HUDEP-2 (cell line): ENCODE measurements around the gene FSIP1.

Experiments used
- DNase-seq, 76 experiments: peaks; one replicate each; lab custom pipeline; 2025; ENCODE audit not compliant: unreplicated experiment in 76 of 76; lab: John Stamatoyannopoulos, UW

FSIP1 gene

GRCh38 chr15:39721893-39722292, 60.7 kb downstream of the FSIP1 start:
- no peak for DNase-seq

DNA sequence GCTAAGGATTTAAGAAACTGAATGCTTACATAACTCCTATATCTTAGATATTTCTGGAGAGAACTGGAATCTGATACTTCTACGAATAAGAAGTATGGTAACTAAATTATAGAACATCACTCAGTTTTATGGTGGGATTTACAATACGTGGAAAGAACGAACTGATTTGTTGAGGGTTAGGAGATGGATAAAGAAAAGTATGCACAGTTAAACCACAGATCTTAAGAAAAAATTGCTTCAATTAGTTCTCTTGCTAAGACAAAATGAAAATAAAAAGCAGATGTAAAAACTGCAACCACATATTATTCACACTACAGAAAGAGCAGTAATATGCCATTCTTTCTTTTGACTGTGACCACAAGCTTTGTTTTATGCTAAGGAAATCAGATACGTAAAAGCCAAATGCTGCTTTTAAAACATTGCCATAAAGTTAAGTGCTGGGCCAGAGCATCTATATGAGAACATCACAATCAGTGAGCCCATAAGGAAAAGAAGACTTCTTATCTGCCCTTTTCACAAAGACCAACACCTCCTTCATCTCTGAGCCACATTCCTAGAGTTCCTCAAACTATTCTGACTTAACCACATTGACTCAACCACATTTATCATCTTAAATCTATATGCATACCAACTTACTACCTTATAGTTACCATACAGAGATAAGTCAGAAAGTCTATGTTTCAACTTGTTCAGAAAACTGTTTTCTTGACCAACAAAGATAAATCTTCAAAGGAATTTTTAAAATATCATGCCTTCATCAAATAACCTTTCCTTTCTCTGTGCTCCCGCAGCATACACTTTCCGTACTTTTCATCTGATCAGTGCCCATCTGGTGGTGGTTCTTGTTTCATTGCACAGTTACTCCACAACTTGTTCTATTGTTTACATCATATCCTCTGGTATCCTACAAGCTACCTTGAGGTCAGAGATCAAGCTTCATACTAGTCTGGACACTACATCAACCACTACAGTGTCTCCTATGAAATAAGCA, 61.7 kb downstream of the FSIP1 start:
- DNase-seq: peak in 5 of 76 experiments; percentile 5 to 18 (median 13)

DNA sequence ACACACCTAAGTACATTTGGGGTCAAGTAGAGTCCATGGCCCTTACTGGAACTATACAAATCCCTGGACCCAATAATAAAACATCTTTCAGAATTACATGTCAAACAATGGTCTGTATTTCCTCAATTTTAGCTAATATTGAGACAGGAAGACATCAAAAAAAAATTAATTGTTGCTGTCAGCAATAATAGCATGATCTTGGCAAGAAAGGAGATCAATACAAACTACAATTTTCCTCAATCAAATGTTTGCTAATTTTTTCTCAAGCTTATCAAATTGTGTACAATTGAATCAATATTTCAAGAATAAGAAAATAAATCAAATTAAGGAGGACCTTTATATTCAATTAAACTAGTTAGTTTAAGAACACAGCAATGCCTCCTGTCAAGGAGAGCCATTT, 62.6 kb downstream of the FSIP1 start:
- DNase-seq: no peak

- DNase-seq: no peak
Observed at GRCh38 chr15:39719109-39719508, 63.5 kb downstream of the FSIP1 start.

- DNase-seq: no peak
Observed at GRCh38 chr15:39717134-39717533, 65.5 kb downstream of the FSIP1 start.

DNA sequence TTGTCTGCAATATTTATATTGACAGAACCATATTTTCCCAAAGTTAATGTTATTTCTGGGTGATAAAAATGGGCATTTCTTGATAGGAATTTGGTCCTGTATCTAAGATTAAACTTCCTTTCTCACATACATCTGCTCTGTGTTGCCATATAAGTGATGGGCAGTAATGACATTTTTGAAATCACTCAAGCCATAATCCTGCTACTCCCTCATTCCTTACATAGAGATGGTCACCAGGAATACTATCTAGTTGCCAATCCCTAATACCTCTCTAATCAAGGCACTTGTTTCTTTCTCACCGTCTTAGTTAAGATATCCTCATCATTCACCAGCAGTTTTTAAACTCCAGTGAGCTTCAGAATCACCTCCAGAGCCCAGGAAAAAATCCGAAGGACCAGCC, 68.4 kb downstream of the FSIP1 start:
- no peak for DNase-seq

DNA sequence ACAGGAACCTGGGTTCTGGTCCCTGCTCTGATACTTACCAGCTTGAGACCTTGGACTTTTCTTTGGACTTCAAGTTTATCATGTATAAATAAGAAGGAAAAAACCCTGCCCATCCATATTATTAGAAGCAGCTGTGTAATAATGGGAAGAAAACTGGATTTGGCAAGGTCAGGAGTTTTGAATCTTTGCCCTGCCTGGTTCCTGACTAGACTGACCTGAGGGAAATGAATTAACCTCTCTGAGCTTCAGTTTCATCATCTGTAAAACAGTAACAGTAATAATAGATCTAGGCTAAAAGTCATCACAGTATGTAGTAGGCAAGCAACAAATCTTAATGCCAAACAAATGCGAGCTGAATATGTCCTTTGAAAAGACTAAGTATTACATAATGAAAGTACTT, 68.8 kb downstream of the FSIP1 start:
- DNase-seq: no peak

GRCh38 chr15:39710681-39711080, 72.0 kb downstream of the FSIP1 start:
- no peak for DNase-seq

GRCh38 chr15:39709941-39710340, 72.7 kb downstream of the FSIP1 start:
- DNase-seq: no peak

DNA sequence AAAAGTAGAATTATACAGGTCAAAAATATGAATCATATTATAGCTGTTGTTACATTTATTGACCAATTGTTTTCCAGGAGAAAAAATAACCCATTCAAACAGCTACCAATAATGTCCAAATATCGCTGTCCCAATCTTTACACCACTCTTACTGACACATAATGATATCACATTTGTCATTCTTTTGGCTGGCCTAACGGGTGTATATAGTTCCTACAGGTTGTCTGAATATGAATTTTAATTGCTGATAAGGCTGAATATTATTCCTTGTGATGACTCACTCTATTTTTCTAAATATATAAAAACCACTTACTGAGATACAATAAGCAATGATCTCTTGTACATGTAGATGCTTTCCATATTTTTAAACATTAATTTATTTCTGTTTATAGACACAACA, 76.4 kb downstream of the FSIP1 start:
- peak in 4 of 76 experiments; percentile 3 to 29 (median 18) for DNase-seq

- DNase-seq: peak in 17 of 76 experiments; percentile 5 to 62 (median 21)
Observed at GRCh38 chr15:39704689-39705088, 78.0 kb downstream of the FSIP1 start.

DNA sequence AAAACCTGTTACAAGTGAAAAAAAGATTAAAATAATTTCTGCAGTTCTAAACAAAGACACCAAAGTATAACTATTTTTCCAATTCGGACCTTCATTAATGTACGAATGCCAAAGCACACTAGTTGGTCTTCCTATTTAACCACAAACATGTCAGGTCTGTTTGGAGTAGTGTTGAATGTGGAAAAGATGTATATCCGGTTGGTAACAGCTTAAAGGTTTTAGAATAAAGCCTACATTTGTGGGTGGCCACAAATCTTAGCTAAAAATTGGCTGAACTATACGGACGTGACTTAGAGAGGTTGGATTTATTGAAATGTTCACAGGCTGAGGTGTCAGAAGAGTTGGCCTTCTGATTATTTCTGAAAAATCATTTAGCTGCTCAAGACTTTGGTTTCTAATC, 78.4 kb downstream of the FSIP1 start:
- no peak for DNase-seq

GRCh38 chr15:39701988-39702387, 80.7 kb downstream of the FSIP1 start:
- DNase-seq: no peak

GRCh38 chr15:39700375-39700700, 82.3 kb downstream of the FSIP1 start:
- DNase-seq: no peak

DNA sequence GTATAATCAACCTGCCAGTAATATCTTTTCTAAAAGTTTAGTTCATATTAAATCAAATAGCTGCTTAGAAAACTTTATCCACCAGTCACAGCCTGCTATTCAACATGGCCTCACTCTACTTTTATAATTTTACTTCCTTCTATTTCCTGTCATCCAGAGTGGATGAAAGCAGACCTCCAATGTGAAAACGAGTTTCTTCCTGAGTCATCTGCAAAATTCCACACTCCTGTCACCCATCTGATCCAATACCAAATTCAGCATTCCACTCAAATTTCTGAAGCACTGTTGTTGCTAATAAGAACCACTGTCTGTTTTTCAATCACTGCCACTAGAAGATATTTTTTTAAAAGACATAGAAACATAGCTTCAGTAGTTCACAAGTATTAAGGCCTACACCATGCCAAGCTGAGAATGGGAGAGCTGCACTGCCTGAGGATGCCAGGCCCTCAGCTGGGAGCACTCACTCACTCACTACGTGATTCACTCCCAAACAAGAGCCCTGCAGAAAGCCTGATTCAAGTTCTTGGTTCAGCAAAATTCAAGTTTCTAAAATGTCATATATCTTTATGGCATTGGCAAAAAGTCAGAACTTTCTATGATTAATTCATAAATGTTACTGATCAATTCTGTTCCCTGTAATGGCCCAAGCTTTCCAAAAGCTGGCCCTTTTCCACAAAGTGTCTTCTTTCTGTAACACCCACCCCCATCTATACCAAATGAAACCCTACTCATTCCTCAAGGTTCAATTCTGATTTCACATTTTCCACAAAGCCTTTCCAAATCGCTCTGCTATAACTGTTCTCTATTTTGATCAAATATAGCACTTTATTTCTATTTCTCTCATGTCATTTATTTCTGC, 82.9 kb downstream of the FSIP1 start:
- peak in 1 of 76 experiments; percentile 12 for DNase-seq

- DNase-seq: peak in 68 of 76 experiments; percentile 2 to 89 (median 55)
Observed at GRCh38 chr15:39698444-39699390, 83.9 kb downstream of the FSIP1 start.

GRCh38 chr15:39697509-39697908, 85.1 kb downstream of the FSIP1 start:
- DNase-seq: no peak

DNA sequence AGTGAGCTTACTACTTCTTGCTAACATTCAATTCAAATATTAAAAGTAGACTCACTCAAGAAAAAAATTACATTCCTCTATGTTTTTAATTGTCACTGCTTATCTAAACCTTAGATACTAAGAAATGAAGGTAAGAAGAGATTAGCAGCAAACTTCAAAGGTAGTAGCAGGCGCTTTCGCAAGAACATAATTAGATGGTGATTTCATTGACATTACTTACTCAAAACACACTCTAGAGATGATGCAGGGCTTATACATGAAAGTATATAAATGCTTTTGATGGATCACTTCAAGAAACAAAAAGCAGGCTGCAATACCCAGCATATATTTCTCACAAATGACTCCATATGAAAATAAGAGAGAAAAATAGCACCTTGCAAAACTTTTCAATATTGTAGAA, 86.8 kb downstream of the FSIP1 start:
- no peak for DNase-seq

DNA sequence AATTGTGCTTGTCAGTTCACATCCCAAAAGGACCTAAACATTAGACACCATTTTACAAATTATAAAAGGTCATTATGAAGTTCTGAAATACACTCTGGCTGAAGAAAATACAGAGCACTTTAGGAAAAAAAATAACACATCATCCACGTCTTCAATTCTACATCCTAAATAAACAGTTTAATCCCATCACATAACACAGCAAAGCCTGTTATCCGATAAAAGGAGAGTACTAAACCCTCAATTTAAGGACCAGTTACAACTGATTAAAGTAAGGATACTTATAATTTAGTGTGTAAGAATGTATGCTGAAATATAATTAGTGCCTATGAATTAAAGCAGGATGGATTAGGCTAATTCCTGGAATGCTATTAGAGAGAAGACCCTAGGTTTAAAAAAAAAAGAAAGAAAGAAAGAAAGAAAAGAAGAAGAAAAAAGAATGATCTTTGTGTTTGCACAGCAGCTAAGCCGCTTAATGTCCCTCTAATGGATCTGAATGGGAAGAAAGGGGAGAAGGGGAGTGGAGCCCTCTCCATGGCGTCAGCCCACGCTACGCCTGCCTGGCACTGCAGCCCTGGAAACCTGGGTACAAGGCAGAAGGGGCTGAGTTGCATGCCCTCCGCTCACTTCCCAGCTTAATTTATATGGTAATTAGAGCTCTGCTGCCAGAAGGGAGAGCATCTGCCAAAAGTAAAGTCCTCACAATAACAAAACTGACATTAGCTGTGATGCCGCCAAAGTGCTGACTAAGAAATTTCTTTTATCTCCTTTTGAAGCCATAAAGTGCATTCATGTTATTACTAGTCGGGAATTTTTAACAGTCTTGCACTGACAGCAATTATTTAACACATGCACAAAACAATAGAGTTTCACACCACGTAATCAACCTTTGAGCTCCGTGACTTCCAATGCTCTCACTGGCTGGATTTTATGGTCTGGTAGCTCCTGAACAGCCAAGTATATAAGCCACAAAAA, 90.0 kb downstream of the FSIP1 start:
- no peak for DNase-seq
